ENCODE measurements around the gene NES. TPM values are rescaled to one million over a fixed set of nuclear protein-coding genes. Genes with fewer than 3 reads are reported as not detected.

Gene NES
- total RNA-seq, 1 experiment from 2014 or later: 356 TPM

DNA sequence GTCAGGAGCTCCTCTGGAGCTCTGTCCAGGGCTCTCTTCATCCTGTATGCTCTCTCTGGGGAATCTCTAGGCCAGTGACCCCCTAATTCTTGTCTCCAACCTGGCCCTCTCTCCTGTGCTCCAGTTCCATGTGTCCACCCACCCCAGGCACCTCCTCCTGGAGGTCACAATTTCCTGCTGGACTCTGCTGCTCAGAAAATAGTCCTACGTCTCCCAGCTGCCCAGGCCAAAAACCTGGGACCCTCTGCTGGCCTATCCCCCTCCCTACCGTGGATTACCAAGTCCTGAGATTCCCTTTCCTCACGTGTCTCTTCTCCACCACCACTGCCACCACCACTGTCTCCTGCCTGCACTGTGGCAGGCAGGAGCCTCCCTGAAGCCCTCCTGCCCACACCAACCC lies 11.7 kb downstream of the NES start:
- no peaks in the 10 kb centered on the region for H3K9me3 ChIP-seq (replicated peaks)
- peak overlapping the region; percentile 47; the same call in 1 of the 2 replicates for H3K4me3 ChIP-seq
- peak in 1 of 2 experiments; percentile 37 for DNase-seq
- H3K27me3 ChIP-seq: no peaks in the 10 kb centered on the region
- H3K4me1 ChIP-seq: peaks cover 83% of the 10 kb centered on the region
- H3K27ac ChIP-seq: peak overlapping the region; percentile 99
- no peaks in the 10 kb centered on the region for H3K36me3 ChIP-seq

DNA sequence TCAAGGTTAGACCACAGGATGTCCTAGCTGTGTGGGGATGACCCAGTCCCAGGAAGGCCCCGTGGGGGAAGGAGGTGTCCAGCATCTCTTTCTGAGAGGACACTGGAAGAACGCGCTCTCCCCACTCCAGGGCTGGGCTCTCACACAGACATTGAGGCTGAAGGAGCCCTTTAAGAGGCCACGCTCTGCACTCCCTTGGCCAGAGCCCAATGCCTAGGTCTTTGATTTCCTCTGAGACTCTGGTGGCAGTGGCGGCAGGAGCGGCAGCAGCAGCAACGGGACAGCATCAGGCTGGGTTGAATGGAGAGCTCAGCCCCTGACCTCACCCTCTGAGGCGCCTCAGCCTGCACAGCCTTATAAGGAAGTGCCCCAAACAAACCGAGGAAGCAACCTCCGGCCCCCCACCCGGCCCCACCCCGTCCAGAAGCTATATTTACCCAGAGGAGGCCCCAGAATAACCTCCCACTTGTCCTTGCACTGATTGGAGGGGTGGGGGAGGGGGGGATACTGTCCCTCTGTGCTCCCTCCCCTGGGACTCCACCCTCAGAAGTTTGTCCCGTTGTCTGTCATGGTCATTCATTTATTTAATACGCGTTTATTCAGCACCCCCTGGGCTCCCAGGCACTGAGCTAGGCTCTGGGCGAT lies 12.3 kb downstream of the NES start:
- H3K4me1 ChIP-seq: peaks cover 80% of the 10 kb centered on the region
- H3K27me3 ChIP-seq: no peaks in the 10 kb centered on the region
- H3K9me3 ChIP-seq (replicated peaks): no peaks in the 10 kb centered on the region
- peak overlapping the region; percentile 99 for H3K27ac ChIP-seq
- no peaks in the 10 kb centered on the region for H3K36me3 ChIP-seq
- H3K4me3 ChIP-seq: peak overlapping the region; percentile 47
- DNase-seq: peak; percentile 86 to 87

DNA sequence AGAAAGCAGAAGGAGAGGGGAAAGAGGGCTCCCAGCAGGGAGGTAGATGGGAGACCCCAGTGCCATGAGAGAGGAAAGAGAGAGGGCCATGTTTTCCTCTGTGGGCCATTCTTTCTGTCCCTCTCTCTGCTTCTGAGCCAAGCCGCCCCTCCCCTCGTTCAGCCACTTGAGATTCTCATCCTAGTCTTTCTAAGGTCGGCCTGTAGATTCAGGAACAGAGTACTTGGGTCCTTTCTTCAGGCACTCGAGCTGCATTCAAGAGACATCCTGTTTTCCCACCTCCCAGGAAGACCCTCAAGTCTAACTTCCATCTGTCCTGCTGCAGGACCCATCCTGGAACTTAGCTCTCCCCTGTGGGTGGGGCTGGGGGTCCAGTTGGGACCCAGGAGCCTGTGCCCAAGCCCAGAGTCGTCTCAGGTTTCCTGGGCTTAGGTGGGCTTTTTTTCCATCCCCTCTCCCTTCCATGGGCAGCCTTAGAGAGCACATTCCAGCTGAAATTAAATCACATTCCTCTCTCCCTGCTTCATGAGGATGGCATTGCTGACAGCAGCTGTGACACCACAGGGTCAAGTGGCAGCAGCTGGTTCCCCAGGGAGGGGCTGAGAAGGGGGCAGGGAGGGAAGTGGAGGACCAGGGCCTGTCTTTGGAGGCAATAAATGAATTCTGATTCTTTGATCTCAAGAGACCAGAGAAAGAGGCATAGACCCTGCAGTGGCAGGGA lies 13.0 kb downstream of the NES start:
- Histone ChIP-seq H3K4me3 (peak overlapping the region; percentile 47), H3K4me1 (peaks cover 73% of the 10 kb centered on the region), H3K27ac (peak overlapping the region; percentile 99), H3K36me3 (no peaks in the 10 kb centered on the region), H3K9me3 (replicated peaks) (no peaks in the 10 kb centered on the region), H3K27me3 (no peaks in the 10 kb centered on the region)
- peak; percentile 96 to 97 for DNase-seq

DNA sequence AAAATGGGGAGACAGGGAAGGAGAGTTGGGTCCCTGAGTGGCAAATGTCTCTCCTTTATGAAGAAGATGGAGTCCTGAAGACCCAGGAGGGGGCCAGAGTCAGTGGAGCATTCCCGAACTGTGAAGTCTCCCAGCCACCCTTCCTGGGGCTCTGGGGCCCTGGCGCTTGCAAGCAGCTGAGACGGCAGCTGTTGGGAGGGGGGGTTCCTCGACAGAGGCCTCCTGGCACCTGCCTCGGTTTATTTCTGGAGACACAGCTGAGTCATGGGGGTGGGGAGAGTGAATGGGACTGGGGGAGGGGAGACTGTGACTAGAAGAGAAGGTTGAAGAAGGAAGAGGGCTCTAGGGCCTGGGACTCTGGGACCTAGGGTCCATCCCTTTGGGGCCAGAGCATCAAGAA lies 14.0 kb downstream of the NES start:
- Histone ChIP-seq H3K27me3 (no peaks in the 10 kb centered on the region), H3K4me3 (peak overlapping the region; percentile 59), H3K36me3 (no peaks in the 10 kb centered on the region), H3K27ac (peak overlapping the region; percentile 99), H3K4me1 (peaks cover 64% of the 10 kb centered on the region), H3K9me3 (replicated peaks) (no peaks in the 10 kb centered on the region)
- peak; percentile 97 to 98 for DNase-seq

DNA sequence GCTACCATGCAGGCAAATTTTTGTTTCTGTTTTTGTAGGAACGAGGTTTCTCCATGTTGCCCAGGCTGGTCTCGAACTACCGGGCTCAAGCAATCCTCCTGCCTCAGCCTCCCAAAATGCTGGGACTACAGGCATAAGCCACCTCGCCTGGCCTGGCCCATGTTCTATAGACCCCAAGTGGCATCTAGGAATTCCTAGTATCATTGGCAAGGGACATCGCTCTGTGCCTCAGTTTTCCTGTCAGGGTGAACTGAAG lies 14.5 kb downstream of the NES start:
- Histone ChIP-seq H3K27me3 (no peaks in the 10 kb centered on the region), H3K36me3 (no peaks in the 10 kb centered on the region), H3K4me3 (peak overlapping the region; percentile 59), H3K9me3 (replicated peaks) (no peaks in the 10 kb centered on the region), H3K4me1 (peaks cover 60% of the 10 kb centered on the region), H3K27ac (peak overlapping the region; percentile 99)
- DNase-seq: no peak

DNA sequence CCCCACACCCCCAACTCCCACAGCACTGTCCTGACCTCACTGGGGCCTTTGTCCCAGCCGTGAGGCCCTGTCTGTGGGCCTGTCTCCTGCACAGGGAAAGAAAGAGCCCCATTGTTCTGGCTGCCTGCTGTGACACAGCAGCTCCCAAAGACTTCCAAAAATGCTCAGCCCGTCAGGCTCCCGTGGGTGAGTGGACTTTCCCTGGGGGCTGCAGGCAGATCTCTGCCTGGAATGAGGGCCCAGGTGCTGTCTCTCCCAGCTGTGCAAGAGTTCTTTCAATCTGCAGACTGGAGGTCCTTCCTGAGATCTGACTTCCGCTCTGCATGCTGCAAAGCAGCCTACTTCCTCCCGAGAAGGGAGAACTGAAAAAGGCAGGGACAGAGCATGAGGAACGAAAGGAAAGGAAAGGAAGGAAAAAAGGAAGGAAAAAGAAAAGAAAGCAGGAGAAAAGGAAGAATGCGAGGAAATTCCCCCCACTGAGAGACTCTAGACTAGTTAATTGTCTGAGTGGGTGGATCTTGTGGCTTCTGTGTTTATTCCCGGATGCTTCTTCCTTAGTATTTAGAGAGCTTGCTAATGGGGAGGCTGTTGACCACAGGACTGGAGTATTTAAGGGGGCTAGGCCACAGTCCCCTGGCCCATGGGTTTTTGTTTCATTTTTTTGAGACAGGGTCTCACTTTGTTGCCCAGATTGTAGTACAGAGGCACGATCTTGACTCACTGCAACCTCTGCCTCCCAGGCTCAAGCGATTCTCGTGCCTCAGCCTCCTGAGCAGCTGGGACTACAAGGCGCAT lies 15.0 kb downstream of the NES start:
- peaks cover 55% of the 10 kb centered on the region for H3K4me1 ChIP-seq
- H3K4me3 ChIP-seq: peak overlapping the region; percentile 59
- peak overlapping the region; percentile 99 for H3K27ac ChIP-seq
- H3K9me3 ChIP-seq (replicated peaks): no peaks in the 10 kb centered on the region
- DNase-seq: peak; percentile 78 to 85
- no peaks in the 10 kb centered on the region for H3K36me3 ChIP-seq
- H3K27me3 ChIP-seq: no peaks in the 10 kb centered on the region

DNA sequence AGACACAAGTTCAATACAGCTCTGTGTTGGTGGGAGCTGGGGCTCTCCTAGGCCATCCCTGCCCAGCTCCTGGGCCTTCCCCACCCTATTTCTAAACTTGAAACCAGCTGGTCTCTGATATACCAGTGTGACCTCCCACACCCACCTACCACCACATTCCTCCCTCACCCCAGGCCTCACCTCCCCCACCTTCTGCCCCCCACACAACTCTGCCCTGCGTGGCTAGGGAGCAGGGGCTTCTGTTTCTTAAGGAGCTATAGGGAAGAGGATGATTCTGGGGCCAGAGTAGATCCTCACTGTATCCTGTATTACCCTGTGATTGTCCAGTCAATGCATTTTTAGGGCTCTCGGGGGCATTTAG lies 16.5 kb downstream of the NES start:
- peak overlapping the region; percentile 59 for H3K4me3 ChIP-seq
- no peaks in the 10 kb centered on the region for H3K27me3 ChIP-seq
- H3K4me1 ChIP-seq: peaks cover 47% of the 10 kb centered on the region
- H3K27ac ChIP-seq: peak overlapping the region; percentile 99
- no peaks in the 10 kb centered on the region for H3K36me3 ChIP-seq
- DNase-seq: no peak
- no peaks in the 10 kb centered on the region for H3K9me3 ChIP-seq (replicated peaks)

DNA sequence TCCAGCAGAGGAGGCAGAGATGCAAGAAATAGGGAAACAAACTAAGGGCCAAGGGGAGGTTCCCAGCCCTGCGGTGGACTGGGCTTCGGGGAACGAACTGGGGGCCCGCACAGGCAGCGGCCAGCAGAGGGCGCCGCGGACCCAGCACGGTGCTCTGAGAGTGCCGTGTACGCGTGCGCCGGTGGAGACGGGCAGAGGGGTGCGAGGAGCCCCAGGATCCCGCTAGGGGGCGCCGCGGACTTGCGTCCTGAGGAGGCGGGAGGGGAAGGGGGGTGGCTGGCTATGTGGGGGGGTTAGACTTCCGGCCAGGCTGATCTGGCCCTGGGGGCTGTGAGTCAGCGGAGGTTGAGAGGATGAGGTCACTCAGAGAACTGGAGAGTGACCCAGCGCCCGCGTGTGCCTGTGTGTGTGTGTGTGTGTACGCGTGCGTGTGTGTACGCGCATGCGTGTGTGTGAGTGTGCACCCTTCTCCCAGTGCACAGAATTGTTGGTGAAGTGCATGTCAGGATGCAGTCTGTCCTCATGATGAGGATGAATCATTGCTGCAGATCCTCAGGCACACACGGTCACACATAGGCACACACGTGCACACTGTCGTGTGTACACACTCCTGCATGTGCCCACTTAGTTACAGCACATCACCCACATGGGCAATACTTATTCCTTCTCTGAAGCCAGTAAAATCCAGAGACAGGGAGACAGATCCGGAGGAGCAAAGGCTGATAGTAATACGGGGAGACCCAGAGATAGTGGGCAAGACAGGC lies 17.0 kb downstream of the NES start:
- peak overlapping the region; percentile 59 for H3K4me3 ChIP-seq
- no peaks in the 10 kb centered on the region for H3K9me3 ChIP-seq (replicated peaks)
- peaks cover 41% of the 10 kb centered on the region for H3K4me1 ChIP-seq
- peak; percentile 97 to 98 for DNase-seq
- no peaks in the 10 kb centered on the region for H3K27me3 ChIP-seq
- H3K27ac ChIP-seq: peak overlapping the region; percentile 99
- H3K36me3 ChIP-seq: no peaks in the 10 kb centered on the region

DNA sequence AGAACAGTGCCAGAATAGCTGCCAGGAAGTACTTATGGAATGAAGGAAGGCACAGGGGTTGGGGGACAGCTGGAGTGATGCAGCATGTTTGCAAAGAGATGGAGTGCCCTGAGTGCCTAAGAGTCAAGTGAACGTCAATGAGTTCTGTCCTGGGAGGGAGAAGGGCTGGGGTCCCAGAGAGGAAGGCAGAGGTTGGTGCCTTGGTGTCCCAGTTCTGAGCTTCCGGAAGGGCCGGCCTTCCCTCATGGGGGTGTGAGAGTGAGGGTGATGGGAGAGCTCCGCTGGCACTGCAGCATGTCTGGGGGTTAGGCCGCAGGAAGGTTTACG lies 17.6 kb downstream of the NES start:
- Histone ChIP-seq H3K27me3 (no peaks in the 10 kb centered on the region), H3K4me1 (peaks cover 38% of the 10 kb centered on the region), H3K27ac (no peak overlapping the region), H3K9me3 (replicated peaks) (no peaks in the 10 kb centered on the region), H3K4me3 (peak overlapping the region; percentile 59), H3K36me3 (no peaks in the 10 kb centered on the region)
- DNase-seq: no peak

DNA sequence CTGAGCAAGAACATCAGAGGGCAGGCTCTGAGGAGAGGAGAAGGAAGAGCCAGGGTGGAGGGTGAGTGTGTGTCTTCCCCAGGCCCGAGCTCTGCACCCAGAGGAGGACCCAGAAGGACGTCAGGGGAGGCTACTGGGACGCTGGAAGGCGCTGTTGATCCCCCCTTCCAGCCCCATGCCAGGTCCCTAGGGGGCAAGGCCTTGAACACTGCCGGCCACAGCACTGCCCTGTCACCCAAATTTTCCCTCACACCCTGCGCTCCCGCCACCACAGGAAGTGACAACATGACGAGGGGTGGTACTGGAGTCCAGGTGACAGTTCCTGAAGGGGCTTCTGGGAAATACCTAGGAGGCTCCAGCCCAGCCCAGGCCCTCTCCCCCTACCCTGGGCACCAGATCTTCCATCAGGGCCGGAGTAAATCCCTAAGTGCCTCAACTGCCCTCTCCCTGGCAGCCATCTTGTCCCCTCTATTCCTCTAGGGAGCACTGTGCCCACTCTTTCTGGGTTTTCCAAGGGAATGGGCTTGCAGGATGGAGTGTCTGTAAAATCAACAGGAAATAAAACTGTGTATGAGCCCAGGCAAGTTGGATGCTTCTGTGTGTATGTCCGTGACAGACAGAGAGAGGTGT lies 18.1 kb downstream of the NES start:
- no peak overlapping the region for H3K27ac ChIP-seq
- DNase-seq: no peak
- no peak overlapping the region for H3K4me3 ChIP-seq
- H3K27me3 ChIP-seq: no peaks in the 10 kb centered on the region
- peaks cover 33% of the 10 kb centered on the region for H3K4me1 ChIP-seq
- H3K36me3 ChIP-seq: no peaks in the 10 kb centered on the region
- H3K9me3 ChIP-seq (replicated peaks): no peaks in the 10 kb centered on the region

DNA sequence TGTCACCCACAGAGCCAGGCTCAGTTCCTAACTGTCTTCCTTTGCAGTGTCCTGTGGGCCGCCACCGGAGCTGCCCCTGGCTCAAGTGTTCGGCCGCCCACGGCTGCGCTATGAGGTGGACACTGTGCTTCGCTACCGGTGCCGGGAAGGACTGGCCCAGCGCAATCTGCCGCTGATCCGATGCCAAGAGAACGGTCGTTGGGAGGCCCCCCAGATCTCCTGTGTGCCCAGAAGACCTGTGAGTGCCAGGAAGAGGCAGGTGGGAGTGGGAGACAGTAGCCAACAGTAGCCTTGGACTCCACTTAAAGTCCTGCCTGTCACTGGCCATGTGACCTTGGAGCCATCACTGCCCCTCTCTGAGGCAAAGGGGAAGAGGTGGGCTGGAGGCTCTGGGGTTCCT lies 18.7 kb downstream of the NES start:
- no peaks in the 10 kb centered on the region for H3K36me3 ChIP-seq
- DNase-seq: no peak
- H3K4me3 ChIP-seq: no peak overlapping the region
- H3K9me3 ChIP-seq (replicated peaks): no peaks in the 10 kb centered on the region
- H3K27me3 ChIP-seq: no peaks in the 10 kb centered on the region
- H3K4me1 ChIP-seq: peaks cover 28% of the 10 kb centered on the region
- no peak overlapping the region for H3K27ac ChIP-seq

DNA sequence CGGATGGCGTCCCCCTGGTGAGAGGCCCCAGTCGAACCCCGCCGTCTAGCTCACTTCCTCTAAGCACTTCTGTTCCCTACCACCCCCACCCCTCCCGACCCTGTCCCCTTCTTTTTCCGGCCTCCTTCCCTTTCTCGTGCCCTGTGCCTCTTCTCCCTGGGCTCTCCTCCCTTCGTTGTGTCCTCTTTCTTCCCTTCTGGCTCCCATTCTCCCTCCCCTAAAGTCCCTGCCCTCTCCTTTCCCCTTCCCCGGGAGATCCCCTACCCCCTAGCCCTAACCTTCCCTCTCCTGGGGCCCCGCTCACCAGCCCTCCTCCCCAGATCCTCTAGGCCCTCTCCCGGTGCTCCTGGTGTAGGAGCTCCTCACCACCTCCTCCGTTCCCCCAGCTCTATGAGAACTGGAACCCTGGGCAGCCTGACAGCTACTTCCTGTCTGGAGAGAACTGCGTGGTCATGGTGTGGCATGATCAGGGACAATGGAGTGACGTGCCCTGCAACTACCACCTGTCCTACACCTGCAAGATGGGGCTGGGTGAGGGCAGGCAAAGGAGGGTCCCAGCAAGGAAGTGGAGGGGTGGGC lies 19.4 kb downstream of the NES start:
- Histone ChIP-seq H3K27me3 (no peaks in the 10 kb centered on the region), H3K4me3 (no peak overlapping the region), H3K27ac (no peak overlapping the region), H3K36me3 (no peaks in the 10 kb centered on the region), H3K9me3 (replicated peaks) (no peaks in the 10 kb centered on the region), H3K4me1 (peaks cover 23% of the 10 kb centered on the region)
- DNase-seq: no peak

DNA sequence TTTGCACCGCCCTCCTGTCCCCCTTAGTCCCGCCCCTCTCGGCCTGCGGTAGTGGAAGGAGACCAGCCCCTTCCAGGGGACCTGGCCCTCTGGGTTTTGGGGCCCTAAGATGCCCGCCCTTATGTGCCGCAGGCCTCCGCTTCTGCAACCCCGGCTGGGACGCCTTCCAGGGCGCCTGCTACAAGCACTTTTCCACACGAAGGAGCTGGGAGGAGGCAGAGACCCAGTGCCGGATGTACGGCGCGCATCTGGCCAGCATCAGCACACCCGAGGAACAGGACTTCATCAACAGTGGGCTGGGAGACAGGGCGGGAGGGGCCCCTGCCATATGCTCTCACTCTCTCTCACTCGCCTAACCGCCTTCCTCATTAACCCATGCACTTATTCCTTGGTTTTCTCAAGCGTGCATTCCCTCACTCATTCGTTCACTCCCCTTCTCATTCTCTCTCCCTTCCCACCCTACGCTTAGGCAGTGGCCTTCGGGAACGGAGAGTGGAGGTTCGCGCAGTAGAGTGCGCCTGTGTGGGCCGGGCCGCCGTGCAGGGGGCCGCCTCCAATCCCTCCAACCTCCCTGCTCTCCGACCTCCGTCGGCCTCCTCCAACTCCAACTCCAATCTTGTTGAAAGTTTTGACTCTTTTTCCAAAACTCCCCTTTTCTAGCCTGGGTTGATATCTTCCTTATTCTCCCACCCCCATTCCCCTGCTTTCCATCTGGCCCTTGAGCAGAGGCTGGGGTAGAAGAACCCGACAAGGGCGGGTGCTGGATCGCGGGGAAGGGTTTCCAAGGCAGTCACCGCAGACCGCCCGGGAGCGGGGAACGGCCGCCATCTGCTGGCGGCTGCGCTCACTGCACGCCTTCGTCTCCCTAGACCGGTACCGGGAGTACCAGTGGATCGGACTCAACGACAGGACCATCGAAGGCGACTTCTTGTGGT lies 20.1 kb downstream of the NES start:
- no peaks in the 10 kb centered on the region for H3K36me3 ChIP-seq

More for the DNA sequence above, 20.1 kb downstream of the NES start:
- Histone ChIP-seq H3K4me1 (peaks cover 15% of the 10 kb centered on the region; the same call in 1 of the 2 replicates), H3K9me3 (replicated peaks) (no peaks in the 10 kb centered on the region), H3K27me3 (no peaks in the 10 kb centered on the region), H3K4me3 (no peak overlapping the region), H3K27ac (no peak overlapping the region)
- peak in 1 of 2 experiments; percentile 63 for DNase-seq
